HG03095 (cell line): ENCODE results near the gene NDUFS8.

ENCODE experiments used
- ATAC-seq: cut with Tn5 transposase; IDR thresholded peaks from one replicate; pipeline ENCODE4 v1.9.1; 2021; ENCODE audit warnings: moderate library complexity; ENCODE audit not compliant: unreplicated experiment

The NDUFS8 gene

GRCh38 chr11:68014947-68015447 lies 15.5 kb upstream of the NDUFS8 start:
- ATAC-seq, result no peak

- ATAC-seq, result no peak
Observed at GRCh38 chr11:68015467-68015866, 15.0 kb upstream of the NDUFS8 start.

GRCh38 chr11:68016161-68016903 lies 14.1 kb upstream of the NDUFS8 start:
- no peak for ATAC-seq

- ATAC-seq, result no peak
Observed at GRCh38 chr11:68016904-68017817, 13.3 kb upstream of the NDUFS8 start.

- no peak for ATAC-seq
Observed at GRCh38 chr11:68017980-68018729, 12.3 kb upstream of the NDUFS8 start.

GRCh38 chr11:68018730-68019190 lies 11.7 kb upstream of the NDUFS8 start:
- no peak for ATAC-seq

GRCh38 chr11:68019486-68019885 lies 11.0 kb upstream of the NDUFS8 start:
- no peak for ATAC-seq

GRCh38 chr11:68020575-68020974 lies 9.9 kb upstream of the NDUFS8 start:
- no peak for ATAC-seq

- no peak for ATAC-seq
Observed at GRCh38 chr11:68021167-68021787, 9.2 kb upstream of the NDUFS8 start.

GRCh38 chr11:68022531-68022930 lies 8.0 kb upstream of the NDUFS8 start:
- ATAC-seq, result no peak

- ATAC-seq, result no peak
Observed at GRCh38 chr11:68024508-68024907, 6.0 kb upstream of the NDUFS8 start.

GRCh38 chr11:68025047-68025446 lies 5.4 kb upstream of the NDUFS8 start:
- ATAC-seq, result no peak

GRCh38 chr11:68026391-68027105 lies 3.9 kb upstream of the NDUFS8 start:
- no peak for ATAC-seq

- ATAC-seq, result no peak
Observed at GRCh38 chr11:68027667-68028066, 2.8 kb upstream of the NDUFS8 start.

- ATAC-seq, result no peak
Observed at GRCh38 chr11:68028802-68029545, 1.5 kb upstream of the NDUFS8 start.

GRCh38 chr11:68031144-68031464 lies 623 bp downstream of the NDUFS8 start:
- no peak for ATAC-seq

GRCh38 chr11:68032003-68032402 lies 1.5 kb downstream of the NDUFS8 start:
- no peak for ATAC-seq

GRCh38 chr11:68032997-68033707 lies 2.7 kb downstream of the NDUFS8 start:
- no peak for ATAC-seq

- no peak for ATAC-seq
Observed at GRCh38 chr11:68033708-68034045, 3.2 kb downstream of the NDUFS8 start.
